Right atrium auricular region (tissue), 2 donors: ENCODE results near the gene GRHL3. TPM values are rescaled to one million over a fixed set of nuclear protein-coding genes. Genes with fewer than 3 reads are reported as not detected.

Source experiments
- DNase-seq: peaks from one replicate; pipeline ENCODE4 v3.0.0-alpha.2; 2019; ENCODE audit warnings: low spot score
- H3K27ac ChIP-seq, 2 donors: fragments of 200-600 bp; sonication (generic); 1 replicate in 1 of 2; 2 replicates in 1 of 2; pipeline ENCODE4 v1.5.1; 2016 to 2019
- H3K27me3 ChIP-seq, 2 donors: fragments of 200-600 bp; sonication (generic); one replicate each; pipeline versions ENCODE4 v1.5.1 to v1.6.0; 2017 to 2019
- H3K36me3 ChIP-seq: fragments of 200-600 bp; sonication (generic); one replicate; pipeline ENCODE4 v1.5.1; 2016
- H3K4me1 ChIP-seq, 2 donors: fragments of 200-600 bp; sonication (generic); one replicate each; pipeline versions ENCODE4 v1.5.1 to v1.6.0; 2017 to 2019
- H3K4me3 ChIP-seq, 2 donors: fragments of 200-600 bp; sonication (generic); 1 replicate in 1 of 2; 2 replicates in 1 of 2; pipeline ENCODE4 v1.5.1; 2017 to 2019; ENCODE audit warnings: mild to moderate bottlenecking in 1 of 2, moderate library complexity in 1 of 2
- H3K9me3 ChIP-seq, 2 donors: fragments of 200-600 bp; sonication (generic); one replicate each; pipeline ENCODE4 v1.5.1; 2019
- CTCF ChIP-seq, 2 donors: fragments of 200-600 bp; sonication (generic); IDR thresholded peaks; one replicate each; pipeline ENCODE4 v1.5.1; 2019; ENCODE audit warnings: antibody characterized with exemption in 2 of 2
- total RNA-seq, 2 donors: library from RNA; depleted of rRNA; stranded (reverse); fragments of >200 nt; gene quantifications; one replicate each; pipeline ENCODE4 v1.1.0, GENCODE V29; 2016

The GRHL3 gene
- total RNA-seq, 2 donors from 2014 or later, result 0.24 TPM; not detected in 1

- H3K36me3 ChIP-seq, result no peaks in the 10 kb centered on the region
- no peaks in the 10 kb centered on the region for H3K27me3 ChIP-seq
- H3K4me1 ChIP-seq, result peaks cover 0 to 24% of the 10 kb centered on the region in 2 donors
- H3K4me3 ChIP-seq, result no peak overlapping the region
- peak overlapping the region in 1 of 2 donors; percentile 55 for H3K27ac ChIP-seq
- TF ChIP-seq CTCF (IDR thresholded peaks at IDR 0.05), result no peak
- DNase-seq, result no peak
- no peaks in the 10 kb centered on the region for H3K9me3 ChIP-seq
Observed at GRCh38 chr1:24321126-24321525, 2.0 kb downstream of the GRHL3 start.

- Histone ChIP-seq H3K4me3 (peak overlapping the region; percentile 52 to 63), H3K27ac (peak overlapping the region in 1 of 2 donors; percentile 55), H3K27me3 (no peaks in the 10 kb centered on the region), H3K4me1 (peaks cover 0 to 24% of the 10 kb centered on the region in 2 donors), H3K36me3 (no peaks in the 10 kb centered on the region), H3K9me3 (no peaks in the 10 kb centered on the region)
- no peak for DNase-seq
- TF ChIP-seq CTCF (IDR thresholded peaks at IDR 0.05), result no peak
Observed at GRCh38 chr1:24321697-24322469, 2.7 kb downstream of the GRHL3 start.

GRCh38 chr1:24322470-24323177, 3.5 kb downstream of the GRHL3 start:
- Histone ChIP-seq H3K9me3 (no peaks in the 10 kb centered on the region), H3K27me3 (no peaks in the 10 kb centered on the region), H3K36me3 (no peaks in the 10 kb centered on the region), H3K4me3 (peak overlapping the region; percentile 52 to 63), H3K27ac (peak overlapping the region in 1 of 2 donors; percentile 55), H3K4me1 (peaks cover 0 to 24% of the 10 kb centered on the region in 2 donors)
- DNase-seq, result no peak
- no peak for TF ChIP-seq CTCF (IDR thresholded peaks at IDR 0.05)

- Histone ChIP-seq H3K27me3 (no peaks in the 10 kb centered on the region), H3K4me3 (no peak overlapping the region), H3K4me1 (peaks cover 0 to 20% of the 10 kb centered on the region in 2 donors), H3K9me3 (no peaks in the 10 kb centered on the region), H3K27ac (no peak overlapping the region), H3K36me3 (no peaks in the 10 kb centered on the region)
- no peak for DNase-seq
- TF ChIP-seq CTCF (IDR thresholded peaks at IDR 0.05), result no peak
Observed at GRCh38 chr1:24323281-24323680, 4.1 kb downstream of the GRHL3 start.

- H3K36me3 ChIP-seq, result no peaks in the 10 kb centered on the region
- no peak for DNase-seq
- TF ChIP-seq CTCF (IDR thresholded peaks at IDR 0.05), result no peak
- no peak overlapping the region for H3K27ac ChIP-seq
- H3K4me3 ChIP-seq, result no peak overlapping the region
- peaks cover 0 to 14% of the 10 kb centered on the region in 2 donors for H3K4me1 ChIP-seq
- H3K9me3 ChIP-seq, result no peaks in the 10 kb centered on the region
- H3K27me3 ChIP-seq, result no peaks in the 10 kb centered on the region
Observed at GRCh38 chr1:24324903-24325302, 5.7 kb downstream of the GRHL3 start.
